Smooth muscle cell (in vitro differentiated cells): ENCODE results near the gene TMEM200B. TPM values are rescaled to one million over a fixed set of nuclear protein-coding genes. Genes with fewer than 3 reads are reported as not detected.

ENCODE experiments used
- DNase-seq: peaks from one replicate; lab custom pipeline; 2025; ENCODE audit not compliant: unreplicated experiment; lab: John Stamatoyannopoulos, UW
- H2AFZ ChIP-seq: fragments of 200-600 bp; sonication (generic); 2 replicates; pipeline ENCODE4 v1.6.0; 2016; ENCODE audit warnings: antibody characterized with exemption, low read depth, mild to moderate bottlenecking
- H3F3A ChIP-seq: fragments of 200-600 bp; sonication (generic); 2 replicates; pipeline ENCODE4 v1.6.0; 2017; ENCODE audit warnings: antibody characterized with exemption, low read depth
- H3K27ac ChIP-seq: fragments of 200-600 bp; sonication (generic); 2 replicates; pipeline ENCODE4 v1.5.1; 2016; ENCODE audit warnings: low read depth, mild to moderate bottlenecking
- H3K27me3 ChIP-seq: fragments of 200-600 bp; sonication (generic); 2 replicates; pipeline ENCODE4 v1.6.1; 2016; ENCODE audit warnings: low read depth, mild to moderate bottlenecking
- H3K36me3 ChIP-seq: fragments of 200-600 bp; sonication (generic); 2 replicates; pipeline ENCODE4 v1.5.1; 2016; ENCODE audit warnings: low read depth
- H3K4me1 ChIP-seq: fragments of 200-600 bp; sonication (generic); 2 replicates; pipeline ENCODE4 v1.5.1; 2016; ENCODE audit warnings: low read depth
- H3K4me2 ChIP-seq: fragments of 200-600 bp; sonication (generic); 2 replicates; pipeline ENCODE4 v1.6.0; 2016; ENCODE audit warnings: mild to moderate bottlenecking
- H3K4me3 ChIP-seq: fragments of 200-600 bp; sonication (generic); 2 replicates; pipeline ENCODE4 v1.5.1; 2016; ENCODE audit warnings: mild to moderate bottlenecking
- H3K79me2 ChIP-seq: fragments of 200-600 bp; sonication (generic); 2 replicates; pipeline ENCODE4 v1.6.0; 2016; ENCODE audit warnings: low read depth, mild to moderate bottlenecking
- H3K9ac ChIP-seq: fragments of 200-600 bp; sonication (generic); 2 replicates; pipeline ENCODE4 v1.6.0; 2016; ENCODE audit warnings: low read depth
- H3K9me3 ChIP-seq: fragments of 200-600 bp; sonication (generic); replicated peaks from 2 replicates; pipeline ENCODE4 v1.5.1; 2016; ENCODE audit warnings: low read depth
- H4K20me1 ChIP-seq: fragments of 200-600 bp; sonication (generic); 2 replicates; pipeline ENCODE4 v1.6.0; 2016; ENCODE audit warnings: low read depth
- CTCF ChIP-seq: fragments of 200-600 bp; sonication (generic); IDR thresholded peaks from 2 replicates; pipeline ENCODE4 v1.5.1; 2017; ENCODE audit warnings: borderline replicate concordance, mild to moderate bottlenecking, antibody characterized with exemption; ENCODE audit not compliant: insufficient read depth, poor library complexity, severe bottlenecking
- WGBS: methylation state at CpG from one replicate; pipeline ENCODE4 v1.1.7; 2016; ENCODE audit warnings: low lambda C conversion rate; 5-methylcytosine and 5-hydroxymethylcytosine counted together
- polyA plus RNA-seq: library from polyadenylated mRNA; unstranded; fragments of >200 nt; fragmentation: Nextera tagmentation; extraction: Ambion mirVana; gene quantifications from 2 replicates; pipeline ENCODE4 v1.2.1, GENCODE V29; 2016
- small RNA-seq: library from RNA; depleted of rRNA; stranded (forward); fragments of <200 nt; gene quantifications from one replicate; pipeline ENCODE3, GENCODE V24; 2014
- total RNA-seq: library from RNA; depleted of rRNA; stranded (reverse); fragments of >200 nt; gene quantifications from 2 replicates; pipeline ENCODE4 v1.2.3, GENCODE V29; 2014

Gene TMEM200B
- total and polyA plus RNA-seq, 2 experiments from 2014 or later = 20.5 to 33.2 TPM

DNA sequence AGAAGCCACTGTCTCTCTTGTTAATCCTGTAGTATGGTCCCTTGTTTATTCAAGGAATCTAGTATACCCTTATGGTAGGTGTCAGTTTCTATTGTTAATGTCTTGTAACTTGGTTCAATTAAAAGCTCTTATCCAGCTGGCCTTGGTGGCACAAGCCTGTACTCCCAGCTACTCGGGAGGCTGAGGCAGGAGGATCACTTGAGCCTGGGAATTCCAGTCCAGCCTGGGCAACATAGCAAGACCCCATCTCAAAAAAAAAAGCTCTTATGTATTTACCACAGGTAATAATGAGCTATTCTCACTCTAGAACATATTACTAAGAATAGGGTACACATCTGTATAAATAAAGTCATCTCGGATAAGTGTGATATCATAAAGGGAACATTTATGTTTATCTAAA lies 46.5 kb downstream of the TMEM200B start:
- Histone ChIP-seq H3K4me2 (no peak overlapping the region), H3K4me1 (no peaks in the 10 kb centered on the region), H3K79me2 (no peaks in the 10 kb centered on the region), H2AFZ (no peak overlapping the region), H3K9ac (no peak overlapping the region), H3K4me3 (no peak overlapping the region), H3K27me3 (no peaks in the 10 kb centered on the region), H4K20me1 (no peaks in the 10 kb centered on the region), H3K27ac (no peak overlapping the region), H3K9me3 (no peaks in the 10 kb centered on the region), H3F3A (no peaks in the 10 kb centered on the region), H3K36me3 (no peaks in the 10 kb centered on the region)
- DNase-seq = no peak
- TF ChIP-seq CTCF = no peak
- WGBS = 98% methylated on average over 2 of the region's 2 CpGs

Small RNA genes within 50 kb of the gene (small RNA-seq; reads per million reads assigned to genes)
- not detected for gene RF02271

Other genes starting within 250 kb of the TMEM200B start
- 20.2 and 58.0 TPM in 2 replicates for gene EPB41, start 209.3 kb downstream of the TMEM200B start, total RNA-seq
- gene EPB41, start 209.3 kb downstream of the TMEM200B start, polyA plus RNA-seq = 4.7 and 6.2 TPM in 2 replicates
- 50.1 and 53.9 TPM in 2 replicates for gene SRSF4, start 58.0 kb upstream of the TMEM200B start, total RNA-seq
- gene SRSF4, start 58.0 kb upstream of the TMEM200B start, polyA plus RNA-seq = 92.5 and 98.7 TPM in 2 replicates
- 11.6 and 17.7 TPM in 2 replicates for gene MECR, start 107.0 kb upstream of the TMEM200B start, total RNA-seq
- gene MECR, start 107.0 kb upstream of the TMEM200B start, polyA plus RNA-seq = 39.8 and 43.8 TPM in 2 replicates
- 43.6 and 67.8 TPM in 2 replicates for gene PTPRU, start 112.6 kb upstream of the TMEM200B start, total RNA-seq
- gene PTPRU, start 112.6 kb upstream of the TMEM200B start, polyA plus RNA-seq = 39.8 and 41.1 TPM in 2 replicates